ENCODE data around the gene ADAM12. TPM values are rescaled to one million over a fixed set of nuclear protein-coding genes. Genes with fewer than 3 reads are reported as not detected.

The ADAM12 gene
- total RNA-seq, 1 donor from 2014 or later = not detected

DNA sequence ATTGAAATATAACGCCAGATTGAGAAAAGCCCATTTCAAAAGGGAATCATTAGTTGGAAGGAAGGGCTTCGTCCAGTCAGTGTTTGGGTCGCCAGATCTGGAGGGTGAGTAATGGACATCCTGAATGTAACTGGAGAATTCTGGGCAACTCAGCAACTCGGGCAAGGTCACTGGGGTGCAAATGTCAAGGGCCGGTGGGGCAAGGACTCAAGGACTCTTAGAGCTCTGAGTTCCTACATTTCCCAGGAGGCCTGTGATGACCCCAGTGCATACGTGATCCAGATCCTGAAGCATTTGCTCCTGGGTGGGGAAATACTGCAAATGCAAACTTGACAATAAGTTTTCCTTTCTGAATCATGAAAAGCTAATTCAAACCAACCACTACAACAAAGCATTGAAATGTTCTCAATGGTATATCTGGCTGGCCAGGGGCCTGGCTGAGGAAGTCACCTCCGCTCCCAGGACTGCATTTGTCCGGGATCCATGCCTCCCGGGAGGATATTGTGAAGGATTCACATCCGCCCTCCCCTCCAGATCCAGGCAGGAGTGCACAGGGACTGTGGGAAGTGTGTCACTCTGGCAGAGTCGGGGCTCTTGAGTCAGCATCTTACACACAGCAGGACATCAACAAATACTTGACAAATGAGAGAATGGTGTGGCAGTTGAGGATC is 327.9 kb downstream of the ADAM12 start:
- H3K27ac ChIP-seq = peak overlapping the region in 1 of 2 donors; percentile 57

DNA sequence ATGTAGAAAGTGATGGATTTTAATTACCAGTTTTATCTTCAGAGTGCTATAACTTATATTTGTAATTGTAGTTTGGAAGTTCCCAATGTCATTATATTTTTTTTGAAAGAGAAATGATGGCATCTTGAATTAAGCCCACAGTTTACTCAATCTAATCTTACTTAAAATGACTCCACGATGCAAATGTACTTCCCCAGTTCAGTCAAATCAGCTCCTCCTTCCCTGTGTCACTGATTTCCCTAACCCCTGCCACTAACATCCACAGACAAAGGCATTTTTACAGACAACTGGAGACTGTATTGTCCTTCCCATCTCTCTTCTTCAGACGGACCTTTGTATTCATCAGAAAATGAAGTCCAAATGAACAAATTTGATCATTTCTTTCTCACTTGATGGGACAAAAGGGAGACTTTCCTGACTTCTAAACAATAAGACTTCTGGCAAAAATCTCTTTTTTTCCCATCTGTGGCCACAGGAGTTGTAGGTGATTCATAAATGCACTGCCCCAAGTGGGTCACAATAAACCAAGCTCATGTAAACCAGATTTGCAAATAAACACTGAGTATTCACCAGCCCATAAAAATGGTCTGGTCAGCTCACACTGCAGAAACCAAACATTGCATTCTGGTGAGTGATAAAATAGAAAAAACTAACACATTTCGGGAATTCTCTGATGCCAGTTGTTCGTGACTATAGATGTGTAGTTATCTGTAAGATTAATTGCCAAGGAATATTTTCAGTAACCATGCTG is 329.0 kb downstream of the ADAM12 start:
- Histone ChIP-seq H3K27me3 (no peaks in the 10 kb centered on the region), H3K9me3 (no peaks in the 10 kb centered on the region), H3K4me3 (no peak overlapping the region), H3K27ac (no peak overlapping the region), H3K4me1 (peaks cover 6 to 26% of the 10 kb centered on the region in 2 donors), H3K36me3 (no peaks in the 10 kb centered on the region)
- intact Hi-C loops (cut with DNase I) = no loop called here
- no peak for DNase-seq (ENCODE audit: low spot score in 2 of 2)
- TF ChIP-seq, protein P1, sequence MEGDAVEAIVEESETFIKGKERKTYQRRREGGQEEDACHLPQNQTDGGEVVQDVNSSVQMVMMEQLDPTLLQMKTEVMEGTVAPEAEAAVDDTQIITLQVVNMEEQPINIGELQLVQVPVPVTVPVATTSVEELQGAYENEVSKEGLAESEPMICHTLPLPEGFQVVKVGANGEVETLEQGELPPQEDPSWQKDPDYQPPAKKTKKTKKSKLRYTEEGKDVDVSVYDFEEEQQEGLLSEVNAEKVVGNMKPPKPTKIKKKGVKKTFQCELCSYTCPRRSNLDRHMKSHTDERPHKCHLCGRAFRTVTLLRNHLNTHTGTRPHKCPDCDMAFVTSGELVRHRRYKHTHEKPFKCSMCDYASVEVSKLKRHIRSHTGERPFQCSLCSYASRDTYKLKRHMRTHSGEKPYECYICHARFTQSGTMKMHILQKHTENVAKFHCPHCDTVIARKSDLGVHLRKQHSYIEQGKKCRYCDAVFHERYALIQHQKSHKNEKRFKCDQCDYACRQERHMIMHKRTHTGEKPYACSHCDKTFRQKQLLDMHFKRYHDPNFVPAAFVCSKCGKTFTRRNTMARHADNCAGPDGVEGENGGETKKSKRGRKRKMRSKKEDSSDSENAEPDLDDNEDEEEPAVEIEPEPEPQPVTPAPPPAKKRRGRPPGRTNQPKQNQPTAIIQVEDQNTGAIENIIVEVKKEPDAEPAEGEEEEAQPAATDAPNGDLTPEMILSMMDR (IDR thresholded peaks at IDR 0.05) = no peak

More for the DNA sequence above, 327.9 kb downstream of the ADAM12 start:
- Histone ChIP-seq H3K36me3 (no peaks in the 10 kb centered on the region), H3K9me3 (no peaks in the 10 kb centered on the region), H3K4me1 (peaks cover 10 to 29% of the 10 kb centered on the region in 2 donors), H3K27me3 (no peaks in the 10 kb centered on the region), H3K4me3 (peak overlapping the region in 1 of 2 donors; percentile 6)
- TF ChIP-seq, protein P1 (IDR thresholded peaks at IDR 0.05) = no peak
- intact Hi-C loops (cut with DNase I) = loop anchor here (5.0 kb wide), 1 partner anchor 187 kb away; no protein-coding TSS in a partner anchor
- DNase-seq (ENCODE audit: low spot score in 2 of 2) = peak in 1 of 2 donors; percentile 79

DNA sequence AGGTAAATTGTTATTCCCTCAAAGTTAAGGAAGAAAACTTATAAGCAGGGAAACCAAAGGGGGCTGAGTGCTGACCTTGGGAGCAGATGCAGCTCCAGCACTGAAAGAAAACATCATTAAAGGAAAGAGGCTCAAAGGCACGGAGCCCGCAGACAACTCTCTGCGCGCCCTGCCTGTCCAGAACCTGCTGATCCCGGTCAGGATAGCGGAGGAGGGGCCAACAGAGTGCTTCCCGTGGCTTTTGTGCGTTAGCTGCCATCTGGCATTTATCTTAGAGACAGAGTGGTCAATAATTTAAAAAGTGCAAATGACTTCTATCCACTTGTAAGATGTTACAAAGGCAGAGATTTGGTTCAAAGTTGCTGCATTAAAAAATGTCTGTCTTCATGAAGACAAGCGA is 329.8 kb downstream of the ADAM12 start:
- intact Hi-C loops (cut with DNase I) = no loop called here
- Histone ChIP-seq H3K27ac (no peak overlapping the region), H3K36me3 (no peaks in the 10 kb centered on the region)

DNA sequence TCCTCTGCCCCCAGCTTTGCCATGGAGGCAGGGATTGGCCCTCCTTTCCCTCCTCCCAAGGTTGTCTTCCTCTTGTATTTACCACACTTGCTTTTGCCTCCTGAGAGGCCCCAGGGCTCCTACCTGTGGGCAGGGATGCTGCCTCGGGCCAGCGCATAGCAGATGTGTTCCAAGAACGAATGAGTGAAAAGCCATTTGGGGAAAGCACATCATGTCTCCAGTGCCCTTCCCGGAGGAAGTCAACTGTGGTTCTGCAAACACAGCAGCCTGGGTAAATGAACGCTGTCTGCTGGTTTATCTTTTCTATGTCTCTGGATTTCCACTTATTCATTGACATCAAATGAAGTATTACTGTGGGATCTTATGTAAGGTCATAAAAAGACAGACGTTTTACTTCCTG is 330.2 kb downstream of the ADAM12 start:
- Histone ChIP-seq H3K4me3 (no peak overlapping the region), H3K9me3 (no peaks in the 10 kb centered on the region), H3K27me3 (no peaks in the 10 kb centered on the region), H3K36me3 (no peaks in the 10 kb centered on the region), H3K4me1 (peaks cover 3 to 21% of the 10 kb centered on the region in 2 donors), H3K27ac (no peak overlapping the region)
- intact Hi-C loops (cut with DNase I) = no loop called here
- DNase-seq (ENCODE audit: low spot score in 2 of 2) = no peak
- TF ChIP-seq, protein P1 (IDR thresholded peaks at IDR 0.05) = no peak

More for the DNA sequence above, 329.8 kb downstream of the ADAM12 start:
- TF ChIP-seq, protein P1 (IDR thresholded peaks at IDR 0.05) = no peak
- no peaks in the 10 kb centered on the region for H3K27me3 ChIP-seq
- H3K4me3 ChIP-seq = no peak overlapping the region
- DNase-seq (ENCODE audit: low spot score in 2 of 2) = no peak
- no peaks in the 10 kb centered on the region for H3K9me3 ChIP-seq
- peaks cover 6 to 25% of the 10 kb centered on the region in 2 donors for H3K4me1 ChIP-seq

DNA sequence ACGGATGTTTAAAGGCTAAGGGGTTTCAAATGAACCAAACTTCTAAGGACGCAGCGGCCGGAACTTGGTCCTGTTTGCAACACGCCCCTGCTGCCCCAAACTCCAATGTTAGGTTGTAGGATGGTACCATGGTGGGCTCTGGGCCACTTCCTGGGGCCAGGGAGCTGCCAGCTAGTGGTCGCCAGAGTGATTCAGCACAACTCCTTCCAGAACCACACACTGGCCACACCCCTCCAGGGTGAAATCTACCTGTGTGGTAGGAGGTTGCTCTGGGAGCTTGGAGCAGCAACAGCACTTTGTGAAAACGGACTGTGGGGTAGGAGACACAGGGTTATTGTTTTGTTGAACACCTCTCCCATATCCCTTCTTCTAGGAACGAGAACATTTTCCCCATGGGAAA is 330.8 kb downstream of the ADAM12 start:
- H3K4me3 ChIP-seq = no peak overlapping the region
- no peaks in the 10 kb centered on the region for H3K9me3 ChIP-seq
- no peaks in the 10 kb centered on the region for H3K36me3 ChIP-seq
- DNase-seq (ENCODE audit: low spot score in 2 of 2) = no peak
- H3K27me3 ChIP-seq = no peaks in the 10 kb centered on the region
- intact Hi-C loops (cut with DNase I) = no loop called here
- no peak overlapping the region for H3K27ac ChIP-seq
- peaks cover 0 to 17% of the 10 kb centered on the region in 2 donors for H3K4me1 ChIP-seq
- TF ChIP-seq, protein P1 (IDR thresholded peaks at IDR 0.05) = no peak

All from ascending aorta (tissue), 2 donors.